D721Med (cell line): ENCODE measurements around the gene FNDC1.

ENCODE experiments used
- DNase-seq: peaks from one replicate; pipeline ENCODE4 v3.0.0; 2011; ENCODE audit warnings: low spot score; ENCODE audit not compliant: insufficient read length
- FAIRE-seq: peaks from 2 replicates; lab custom pipeline; 2011; peaks lifted over from hg19 to GRCh38; lab: Jason Lieb, UNC
- TF ChIP-seq, protein P1 (sequence below): IDR thresholded peaks from 2 replicates; pipeline ENCODE4 v1.5.1; 2012; ENCODE audit warnings: mild to moderate bottlenecking, control low read depth; ENCODE audit not compliant: insufficient read depth; ENCODE audit errors: missing control alignments

FNDC1 gene

DNA sequence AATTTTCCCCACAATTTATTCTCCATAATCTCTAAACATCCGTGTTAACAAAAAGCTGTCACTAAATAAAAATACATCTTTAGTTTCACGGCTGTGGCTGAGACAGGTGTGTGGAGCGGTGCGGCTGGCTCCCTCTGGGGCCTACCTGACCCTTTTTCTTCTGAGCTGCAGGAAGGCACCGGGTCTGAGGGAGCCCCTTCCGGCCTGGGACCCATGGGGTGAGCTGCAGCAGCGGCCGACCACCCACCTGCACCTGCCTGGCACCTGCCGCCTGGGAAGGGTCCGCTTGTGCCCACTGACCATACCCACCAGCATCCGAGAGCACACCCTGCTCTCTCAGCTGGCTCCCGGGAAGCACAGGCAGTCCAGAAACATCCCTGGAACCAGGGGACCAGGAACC is 41.5 kb upstream of the FNDC1 start:
- no peak for DNase-seq
- TF ChIP-seq, protein P1, sequence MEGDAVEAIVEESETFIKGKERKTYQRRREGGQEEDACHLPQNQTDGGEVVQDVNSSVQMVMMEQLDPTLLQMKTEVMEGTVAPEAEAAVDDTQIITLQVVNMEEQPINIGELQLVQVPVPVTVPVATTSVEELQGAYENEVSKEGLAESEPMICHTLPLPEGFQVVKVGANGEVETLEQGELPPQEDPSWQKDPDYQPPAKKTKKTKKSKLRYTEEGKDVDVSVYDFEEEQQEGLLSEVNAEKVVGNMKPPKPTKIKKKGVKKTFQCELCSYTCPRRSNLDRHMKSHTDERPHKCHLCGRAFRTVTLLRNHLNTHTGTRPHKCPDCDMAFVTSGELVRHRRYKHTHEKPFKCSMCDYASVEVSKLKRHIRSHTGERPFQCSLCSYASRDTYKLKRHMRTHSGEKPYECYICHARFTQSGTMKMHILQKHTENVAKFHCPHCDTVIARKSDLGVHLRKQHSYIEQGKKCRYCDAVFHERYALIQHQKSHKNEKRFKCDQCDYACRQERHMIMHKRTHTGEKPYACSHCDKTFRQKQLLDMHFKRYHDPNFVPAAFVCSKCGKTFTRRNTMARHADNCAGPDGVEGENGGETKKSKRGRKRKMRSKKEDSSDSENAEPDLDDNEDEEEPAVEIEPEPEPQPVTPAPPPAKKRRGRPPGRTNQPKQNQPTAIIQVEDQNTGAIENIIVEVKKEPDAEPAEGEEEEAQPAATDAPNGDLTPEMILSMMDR = no peak
- no peak for FAIRE-seq

DNA sequence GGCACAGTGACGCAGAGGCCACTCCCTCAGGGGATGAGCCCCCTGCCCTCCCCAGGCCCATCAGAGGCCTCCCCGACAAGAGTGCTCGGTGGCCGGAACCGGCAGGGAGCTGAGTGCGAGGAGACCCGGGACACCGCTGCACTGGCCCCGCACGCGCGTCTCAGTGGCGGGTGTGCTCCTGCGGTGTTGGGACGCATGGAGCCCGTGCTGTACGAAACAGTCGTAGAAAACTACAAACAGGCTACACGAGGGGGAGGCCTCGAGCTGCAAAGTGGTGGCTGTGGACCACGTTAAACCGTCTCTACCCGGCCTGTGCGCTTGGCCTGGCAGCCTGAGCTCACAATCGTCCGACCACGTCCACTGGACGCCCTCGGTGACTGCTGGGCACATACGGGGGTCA is 40.2 kb upstream of the FNDC1 start:
- no peak for FAIRE-seq
- TF ChIP-seq, protein P1 = no peak
- no peak for DNase-seq

DNA sequence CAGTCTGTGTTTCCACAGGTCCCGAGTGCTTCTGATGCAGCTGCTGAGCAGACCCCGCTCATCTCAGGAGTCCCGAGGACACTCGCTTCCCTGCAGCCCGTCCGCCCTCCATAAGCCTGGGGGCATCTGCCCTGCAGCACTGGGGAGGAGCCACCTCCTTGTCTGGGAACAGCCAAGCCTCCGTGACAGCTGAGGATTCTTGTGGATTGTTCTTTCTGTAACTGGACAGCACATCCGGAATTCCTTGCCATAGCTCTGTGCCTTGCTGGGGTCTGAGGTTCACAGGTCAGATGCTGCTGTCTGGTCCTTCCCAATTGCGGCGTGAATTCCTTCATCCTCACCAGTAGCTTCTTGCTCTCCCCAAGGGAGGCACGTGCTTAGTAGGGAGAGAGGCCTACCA is 38.4 kb upstream of the FNDC1 start:
- TF ChIP-seq, protein P1 = no peak
- FAIRE-seq (no peak), DNase-seq (no peak)

DNA sequence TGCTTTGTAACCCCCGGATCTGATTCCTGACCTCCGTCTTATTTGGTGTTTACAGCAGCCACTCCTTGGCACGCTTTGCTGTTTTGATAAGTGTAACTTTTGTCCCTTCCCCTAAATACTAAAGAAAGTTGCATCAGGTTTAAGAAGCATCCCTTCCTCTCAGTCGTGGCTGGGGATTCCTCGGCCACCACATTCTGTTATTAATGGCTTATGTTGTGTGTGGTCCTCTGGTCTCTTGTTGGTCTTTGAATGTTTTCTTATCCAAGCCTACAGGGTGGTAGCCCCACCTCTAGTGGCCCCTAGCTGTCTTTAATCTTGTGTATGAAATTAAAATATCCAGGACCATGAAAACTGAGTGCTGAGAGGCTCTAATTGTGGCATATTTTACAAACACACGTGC is 37.5 kb upstream of the FNDC1 start:
- no peak for DNase-seq
- TF ChIP-seq, protein P1 = no peak
- FAIRE-seq = no peak

DNA sequence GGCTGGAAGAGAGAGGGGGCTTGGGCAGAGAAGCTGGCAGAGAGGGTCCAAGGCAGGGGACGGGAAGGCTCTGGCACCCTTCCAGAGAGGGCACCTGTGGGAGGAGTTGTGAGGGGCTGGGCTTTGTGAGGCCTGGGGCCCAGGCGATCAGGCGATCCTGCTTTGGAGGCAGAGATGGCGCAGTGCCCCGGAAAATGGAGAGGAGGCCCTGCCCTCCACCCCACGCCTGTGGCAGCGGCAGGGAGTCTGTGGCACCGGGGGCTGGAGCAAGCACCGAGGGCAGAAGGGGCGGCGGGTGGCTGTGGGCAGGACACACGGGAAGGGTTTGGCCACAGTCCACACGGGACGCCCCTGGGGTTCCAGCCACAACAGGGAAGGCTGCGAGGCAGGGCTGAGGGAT is 36.5 kb upstream of the FNDC1 start:
- FAIRE-seq (no peak), DNase-seq (no peak)
- TF ChIP-seq, protein P1 = no peak

DNA sequence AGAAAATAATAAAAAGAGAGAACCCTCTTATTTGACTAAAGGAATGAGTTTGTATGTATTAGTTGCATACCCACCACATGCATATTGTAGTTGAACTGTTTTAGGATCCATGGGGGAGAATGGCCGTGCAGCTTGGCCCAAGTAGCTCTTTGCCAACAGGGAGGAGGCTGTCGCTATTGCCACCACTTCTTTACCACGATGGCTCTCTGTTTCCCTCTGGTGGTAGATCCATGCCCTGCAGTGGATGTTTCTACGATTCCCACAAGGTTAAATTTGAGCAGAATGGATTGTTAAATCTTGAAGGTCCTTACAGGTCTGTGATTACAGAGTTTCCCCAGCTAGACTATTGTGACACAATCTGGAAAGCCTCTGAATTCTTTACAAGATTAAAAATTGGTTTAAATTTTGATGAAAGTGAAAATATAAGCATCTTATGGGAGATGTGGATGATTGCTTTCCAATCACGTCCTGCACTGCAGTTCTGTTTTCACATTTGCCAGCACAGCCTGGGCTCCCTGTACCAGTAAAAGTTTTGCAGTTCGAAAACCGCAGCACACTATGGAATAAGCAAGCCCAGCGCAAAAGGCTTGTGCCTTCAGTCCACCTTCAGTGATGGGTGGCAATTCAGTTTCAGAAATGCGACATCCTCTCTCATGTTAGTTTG is 34.4 kb upstream of the FNDC1 start:
- TF ChIP-seq, protein P1 = peak; percentile 95
- FAIRE-seq = peak; percentile 87
- DNase-seq = no peak

DNA sequence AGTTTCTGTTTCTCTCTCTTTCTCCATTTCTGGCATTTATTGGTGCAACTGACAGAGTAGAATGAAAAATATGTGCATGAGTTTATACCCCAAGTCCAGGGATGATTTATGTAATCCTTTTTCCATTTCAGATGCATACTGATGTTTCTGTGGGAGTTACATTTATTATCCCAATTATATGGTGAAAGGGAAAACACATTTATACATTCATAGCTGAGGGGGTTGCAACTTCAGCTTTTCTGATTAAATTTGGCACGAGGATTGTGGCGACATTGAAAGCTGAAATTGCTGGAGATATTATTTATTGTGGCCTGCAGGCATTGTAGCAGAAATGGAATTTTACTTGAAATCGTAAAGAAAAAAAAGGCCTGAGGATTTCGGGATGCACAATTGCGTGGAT is 31.5 kb upstream of the FNDC1 start:
- no peak for DNase-seq
- TF ChIP-seq, protein P1 = no peak
- no peak for FAIRE-seq
